ENCODE results near the gene MARCHF6. TPM values are rescaled to one million over a fixed set of nuclear protein-coding genes. Genes with fewer than 3 reads are reported as not detected.

Gene MARCHF6
- total RNA-seq, 4 donors from 2014 or later: 93.5 to 177 (median 111) TPM

DNA sequence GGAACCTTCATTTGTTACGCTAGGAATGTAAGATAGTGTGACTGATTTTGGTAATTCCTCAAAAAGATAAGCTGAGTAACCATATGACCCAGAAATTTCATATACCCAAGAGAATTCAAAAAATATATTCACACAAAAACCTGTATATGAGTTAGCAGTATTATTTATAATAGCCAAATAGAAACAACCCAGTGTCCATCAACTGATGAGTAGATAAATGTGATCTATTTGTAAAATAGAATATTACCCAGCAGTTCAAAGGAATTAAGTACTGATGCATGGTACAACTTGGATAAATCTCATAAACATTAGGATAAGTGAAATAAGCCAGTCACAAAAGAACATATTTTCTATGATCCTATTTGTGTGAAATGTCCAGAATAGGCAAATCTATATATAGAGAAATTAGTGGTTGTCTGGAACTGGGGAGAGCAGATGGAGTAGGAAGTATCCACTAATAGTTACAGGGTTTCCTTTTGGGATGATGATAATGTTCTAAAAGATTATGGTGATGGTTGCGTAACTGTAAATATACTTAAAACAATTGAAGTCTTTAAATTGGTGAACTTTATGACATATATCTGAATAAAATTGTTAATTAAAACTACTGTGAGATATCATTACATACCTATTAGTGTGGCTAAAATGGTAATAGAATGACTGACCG lies 10.2 kb downstream of the MARCHF6 start:
- no peaks in the 10 kb centered on the region for H3K36me3 ChIP-seq
- no peaks in the 10 kb centered on the region for H3K27me3 ChIP-seq
- DNase-seq: no peak
- H3K4me3 ChIP-seq: no peak overlapping the region
- intact Hi-C loops (cut with DNase I; ENCODE audit: low total_unique reads) (no loop called here), in situ Hi-C loops (cut with MboI; ENCODE audit: low pct_ligation_motif_present in 1 of 4, low pct_unique_long_range_greater_than_20kb in 1 of 4, low sequenced_read_pairs in 3 of 4) (no loop called here)
- peaks cover 16 to 83% (median 20%) of the 10 kb centered on the region in 4 donors for H3K4me1 ChIP-seq
- WGBS, 2 donors (ENCODE audit: low coverage in 1 of 2): 92% methylated on average over 3 of the region's 3 CpGs
- H3K9me3 ChIP-seq: no peaks in the 10 kb centered on the region
- no peak overlapping the region for H3K27ac ChIP-seq
- TF ChIP-seq, protein P1, sequence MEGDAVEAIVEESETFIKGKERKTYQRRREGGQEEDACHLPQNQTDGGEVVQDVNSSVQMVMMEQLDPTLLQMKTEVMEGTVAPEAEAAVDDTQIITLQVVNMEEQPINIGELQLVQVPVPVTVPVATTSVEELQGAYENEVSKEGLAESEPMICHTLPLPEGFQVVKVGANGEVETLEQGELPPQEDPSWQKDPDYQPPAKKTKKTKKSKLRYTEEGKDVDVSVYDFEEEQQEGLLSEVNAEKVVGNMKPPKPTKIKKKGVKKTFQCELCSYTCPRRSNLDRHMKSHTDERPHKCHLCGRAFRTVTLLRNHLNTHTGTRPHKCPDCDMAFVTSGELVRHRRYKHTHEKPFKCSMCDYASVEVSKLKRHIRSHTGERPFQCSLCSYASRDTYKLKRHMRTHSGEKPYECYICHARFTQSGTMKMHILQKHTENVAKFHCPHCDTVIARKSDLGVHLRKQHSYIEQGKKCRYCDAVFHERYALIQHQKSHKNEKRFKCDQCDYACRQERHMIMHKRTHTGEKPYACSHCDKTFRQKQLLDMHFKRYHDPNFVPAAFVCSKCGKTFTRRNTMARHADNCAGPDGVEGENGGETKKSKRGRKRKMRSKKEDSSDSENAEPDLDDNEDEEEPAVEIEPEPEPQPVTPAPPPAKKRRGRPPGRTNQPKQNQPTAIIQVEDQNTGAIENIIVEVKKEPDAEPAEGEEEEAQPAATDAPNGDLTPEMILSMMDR (IDR thresholded peaks at IDR 0.05): no peak
- TF ChIP-seq POLR2A (IDR thresholded peaks at IDR 0.05) (no peak), EP300 (IDR thresholded peaks at IDR 0.05; ENCODE audit: low read depth) (no peak), POLR2AphosphoS5 (IDR thresholded peaks at IDR 0.05) (no peak)

DNA sequence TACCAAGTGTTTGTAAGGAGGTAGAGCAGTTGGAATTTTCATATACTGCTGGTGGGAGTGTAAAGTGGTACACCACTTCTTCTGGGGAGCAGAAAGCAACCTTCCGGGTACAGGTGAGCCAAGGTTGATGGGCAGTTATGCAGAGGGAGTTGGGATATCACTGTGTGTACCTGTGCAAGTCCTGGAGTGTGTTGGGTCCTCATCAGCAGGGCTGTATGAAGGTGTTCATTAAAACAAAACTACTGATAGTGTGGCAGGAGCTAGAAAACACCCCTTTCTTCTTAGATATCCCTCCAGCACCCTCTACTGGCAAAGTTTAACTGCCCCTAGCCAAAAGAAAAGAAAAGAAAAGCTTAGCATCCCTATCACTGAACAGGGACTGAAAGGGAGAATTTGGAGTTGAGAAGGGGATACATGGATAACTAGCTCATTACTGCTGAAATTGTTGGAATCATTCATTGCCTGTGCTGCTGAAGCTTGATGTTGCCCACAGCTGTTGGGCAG lies 10.7 kb downstream of the MARCHF6 start:
- no peaks in the 10 kb centered on the region for H3K27me3 ChIP-seq
- 87 to 100% methylated on average over 1 of the region's 1 CpG for WGBS, 2 donors (ENCODE audit: low coverage in 1 of 2)
- TF ChIP-seq, protein P1 (IDR thresholded peaks at IDR 0.05): peak in 3 of 5 experiments; percentile 34 to 44 (median 40)
- TF ChIP-seq POLR2AphosphoS5 (IDR thresholded peaks at IDR 0.05): no peak
- no peaks in the 10 kb centered on the region for H3K36me3 ChIP-seq
- intact Hi-C loops (cut with DNase I; ENCODE audit: low total_unique reads) (no loop called here), in situ Hi-C loops (cut with MboI; ENCODE audit: low pct_ligation_motif_present in 1 of 4, low pct_unique_long_range_greater_than_20kb in 1 of 4, low sequenced_read_pairs in 3 of 4) (no loop called here)
- no peak for DNase-seq
- H3K4me1 ChIP-seq: peaks cover 18 to 83% (median 23%) of the 10 kb centered on the region in 4 donors
- no peak overlapping the region for H3K4me3 ChIP-seq
- no peaks in the 10 kb centered on the region for H3K9me3 ChIP-seq
- H3K27ac ChIP-seq: no peak overlapping the region

DNA sequence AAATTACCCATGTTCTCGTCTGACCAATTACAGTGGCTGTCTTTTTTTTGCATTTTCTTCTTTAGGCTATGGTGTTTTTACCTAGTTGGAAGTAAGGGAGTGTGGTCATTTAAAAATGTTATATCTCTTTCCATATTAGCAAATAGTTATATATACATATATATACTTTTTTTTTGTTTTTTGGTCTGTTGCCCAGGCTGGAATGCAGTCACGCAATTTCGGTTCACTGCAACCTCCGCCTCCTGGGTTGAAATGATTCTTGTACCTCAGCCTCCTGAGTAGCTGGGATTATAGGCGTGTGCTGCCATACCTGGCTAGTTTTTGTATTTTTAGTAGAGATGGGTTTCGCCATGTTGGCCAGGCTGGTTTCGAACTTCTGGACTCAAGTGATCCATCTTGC lies 12.3 kb downstream of the MARCHF6 start:
- H3K27ac ChIP-seq: no peak overlapping the region
- H3K4me1 ChIP-seq: peaks cover 15 to 81% (median 24%) of the 10 kb centered on the region in 4 donors
- intact Hi-C loops (cut with DNase I; ENCODE audit: low total_unique reads): no loop called here
- H3K27me3 ChIP-seq: no peaks in the 10 kb centered on the region
- WGBS, 2 donors (ENCODE audit: low coverage in 1 of 2): 85 to 89% methylated on average over 3 to 7 of the region's 7 CpGs
- TF ChIP-seq EP300 (IDR thresholded peaks at IDR 0.05; ENCODE audit: low read depth): no peak
- no peak for TF ChIP-seq POLR2AphosphoS5 (IDR thresholded peaks at IDR 0.05)
- no peak for TF ChIP-seq POLR2A (IDR thresholded peaks at IDR 0.05)
- TF ChIP-seq, protein P1 (IDR thresholded peaks at IDR 0.05): no peak
- no peaks in the 10 kb centered on the region for H3K36me3 ChIP-seq
- no peak for DNase-seq
- in situ Hi-C loops (cut with MboI; ENCODE audit: low pct_ligation_motif_present in 1 of 4, low pct_unique_long_range_greater_than_20kb in 1 of 4, low sequenced_read_pairs in 3 of 4): no loop called here
- H3K4me3 ChIP-seq: no peak overlapping the region
- H3K9me3 ChIP-seq: no peaks in the 10 kb centered on the region

DNA sequence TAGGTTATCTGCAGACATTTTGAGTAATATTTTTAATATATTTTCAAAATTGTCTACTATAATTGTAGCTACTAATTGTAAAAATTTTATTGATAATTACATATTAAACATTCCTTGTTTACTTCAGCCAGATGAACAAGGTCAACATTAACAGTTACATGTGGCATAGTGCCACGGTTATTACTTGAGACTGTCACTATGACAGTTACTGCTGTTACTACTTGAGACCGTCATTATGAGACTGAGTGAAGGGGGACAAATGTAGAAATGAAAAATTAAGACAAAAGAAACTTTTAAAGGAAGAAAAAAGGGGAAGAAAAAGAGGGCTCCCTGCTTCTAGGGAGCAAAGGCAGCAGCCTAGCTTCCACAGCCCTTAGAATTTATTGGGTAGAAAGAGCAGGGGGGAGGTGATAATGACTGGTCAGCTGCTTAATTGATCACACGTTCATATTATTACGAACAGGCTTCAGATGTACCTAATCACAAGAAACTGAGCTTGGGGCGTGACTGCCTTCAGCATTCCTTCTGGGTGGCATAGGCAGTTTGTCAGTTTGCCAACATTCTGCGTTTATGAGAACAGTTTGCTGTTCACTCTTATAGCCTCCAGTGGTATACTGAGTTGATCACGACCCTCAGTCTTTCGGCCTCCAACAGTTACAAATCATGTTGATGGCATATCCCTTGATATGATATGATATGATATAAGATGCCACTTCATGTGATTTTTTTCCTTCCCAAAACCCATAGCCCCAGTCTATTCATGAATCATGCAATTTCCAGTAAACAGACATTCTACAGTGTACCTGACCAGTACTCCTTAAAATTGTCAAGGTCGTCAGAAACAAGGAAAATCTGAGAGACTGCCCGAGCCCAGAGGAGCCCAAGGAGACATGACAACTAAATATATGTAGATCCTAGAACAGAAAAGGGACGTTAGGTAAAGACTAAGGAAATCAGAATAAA lies 13.1 kb downstream of the MARCHF6 start:
- H3K27me3 ChIP-seq: no peaks in the 10 kb centered on the region
- H3K9me3 ChIP-seq: no peaks in the 10 kb centered on the region
- in situ Hi-C loops (cut with MboI; ENCODE audit: low pct_ligation_motif_present in 1 of 4, low pct_unique_long_range_greater_than_20kb in 1 of 4, low sequenced_read_pairs in 3 of 4): no loop called here
- no peak overlapping the region for H3K4me3 ChIP-seq
- intact Hi-C loops (cut with DNase I; ENCODE audit: low total_unique reads): no loop called here
- H3K4me1 ChIP-seq: peaks cover 15 to 78% (median 27%) of the 10 kb centered on the region in 4 donors
- H3K36me3 ChIP-seq: no peaks in the 10 kb centered on the region
- TF ChIP-seq POLR2AphosphoS5 (IDR thresholded peaks at IDR 0.05) (no peak), EP300 (IDR thresholded peaks at IDR 0.05; ENCODE audit: low read depth) (no peak), POLR2A (IDR thresholded peaks at IDR 0.05) (no peak)
- TF ChIP-seq, protein P1 (IDR thresholded peaks at IDR 0.05): no peak
- WGBS, 2 donors (ENCODE audit: low coverage in 1 of 2): 37 to 48% methylated on average over 7 to 11 of the region's 11 CpGs
- peak overlapping the region in 2 of 4 donors; percentile 34 to 50 for H3K27ac ChIP-seq
- DNase-seq: peak; percentile 42

All from transverse colon (tissue), 4 donors.